Measurements from ENCODE around the gene BRINP2.

DNA sequence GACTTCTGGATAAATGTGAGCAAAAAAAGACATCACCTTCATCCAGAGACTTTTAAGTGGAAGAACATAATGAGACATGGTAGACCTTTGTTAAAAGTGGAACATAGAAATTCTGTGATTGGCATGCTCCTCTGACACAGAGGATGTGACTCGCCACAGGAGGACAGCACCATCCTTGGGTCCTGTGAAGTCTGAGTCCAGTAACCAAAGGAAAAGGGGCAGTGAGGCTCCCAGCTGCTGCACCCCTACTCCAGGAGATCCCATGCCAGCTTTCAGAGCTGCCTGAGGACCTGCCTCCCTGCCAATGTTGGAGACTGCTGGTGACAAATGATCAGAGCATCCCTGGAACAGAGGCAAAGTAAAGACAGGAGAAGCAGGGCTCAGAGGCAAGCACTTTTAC, 136.2 kb downstream of the BRINP2 start:
- TF ChIP-seq MAZ (IDR thresholded peaks at IDR 0.05; ENCODE audit: borderline replicate concordance, low read depth, low read length) (no peak), POLR2A (IDR thresholded peaks at IDR 0.05; ENCODE audit: low read depth, low read length) (no peak), CTCF (conservative IDR thresholded peaks at IDR 0.05; ENCODE audit: low read depth, low read length) (no peak), RFX5 (IDR thresholded peaks at IDR 0.05; ENCODE audit: low read depth, low read length) (no peak), USF2 (IDR thresholded peaks at IDR 0.05; ENCODE audit: low read depth, low read length) (no peak), FOS (IDR thresholded peaks at IDR 0.05; ENCODE audit: low read depth, low read length) (no peak), MAFK (IDR thresholded peaks at IDR 0.05; ENCODE audit: low read depth, low read length) (no peak), RCOR1 (IDR thresholded peaks at IDR 0.05; ENCODE audit: insufficient replicate concordance, low read length) (no peak), BHLHE40 (IDR thresholded peaks at IDR 0.05; ENCODE audit: low read depth, low read length) (no peak), CEBPB (IDR thresholded peaks at IDR 0.05; ENCODE audit: low read depth, low read length) (no peak), SMC3 (IDR thresholded peaks at IDR 0.05; ENCODE audit: low read depth, low read length) (no peak)
- TF ChIP-seq, protein P1, sequence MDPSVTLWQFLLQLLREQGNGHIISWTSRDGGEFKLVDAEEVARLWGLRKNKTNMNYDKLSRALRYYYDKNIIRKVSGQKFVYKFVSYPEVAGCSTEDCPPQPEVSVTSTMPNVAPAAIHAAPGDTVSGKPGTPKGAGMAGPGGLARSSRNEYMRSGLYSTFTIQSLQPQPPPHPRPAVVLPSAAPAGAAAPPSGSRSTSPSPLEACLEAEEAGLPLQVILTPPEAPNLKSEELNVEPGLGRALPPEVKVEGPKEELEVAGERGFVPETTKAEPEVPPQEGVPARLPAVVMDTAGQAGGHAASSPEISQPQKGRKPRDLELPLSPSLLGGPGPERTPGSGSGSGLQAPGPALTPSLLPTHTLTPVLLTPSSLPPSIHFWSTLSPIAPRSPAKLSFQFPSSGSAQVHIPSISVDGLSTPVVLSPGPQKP (IDR thresholded peaks at IDR 0.05; ENCODE audit: borderline replicate concordance, low read depth, low read length): no peak

All from IMR-90 (cell line).